Thyroid gland (tissue), 4 donors: Measurements from ENCODE around the gene IFT122. TPM values are rescaled to one million over a fixed set of nuclear protein-coding genes. Genes with fewer than 3 reads are reported as not detected.
A peak's percentile ranks its signal among the peaks of the same experiment; 100 is the strongest.

Experiments
- DNase-seq, 2 donors: peaks; one replicate each; pipeline ENCODE4 v3.0.0-alpha.2; 2019
- H3K27ac ChIP-seq, 3 donors: fragments of 200-600 bp; sonication (generic); 1 replicate in 2 of 3; 2 replicates in 1 of 3; pipeline ENCODE4 v1.5.1; 2016 to 2019; ENCODE audit warnings: mild to moderate bottlenecking in 1 of 3, moderate library complexity in 1 of 3
- H3K27me3 ChIP-seq: fragments of 200-600 bp; sonication (generic); one replicate; pipeline ENCODE4 v1.5.1; 2019
- H3K36me3 ChIP-seq, 2 donors: fragments of 200-600 bp; sonication (generic); one replicate each; pipeline ENCODE4 v1.5.1; 2016 to 2019
- H3K4me1 ChIP-seq, 2 donors: fragments of 200-600 bp; sonication (generic); one replicate each; pipeline ENCODE4 v1.5.1; 2017 to 2019
- H3K4me3 ChIP-seq, 3 donors: fragments of 200-600 bp; sonication (generic); replicated peaks in 1 of 3; 1 replicate in 2 of 3; 2 replicates in 1 of 3; pipeline ENCODE4 v1.5.1; 2016; ENCODE audit warnings: mild to moderate bottlenecking in 1 of 3
- H3K9me3 ChIP-seq: fragments of 200-600 bp; sonication (generic); one replicate; pipeline ENCODE4 v1.5.1; 2017
- CTCF ChIP-seq, 6 experiments: fragments of 200-600 bp in 3 of 6; fragments of 450-650 bp in 3 of 6; sonication (generic) in 3 of 6; IDR thresholded peaks; one replicate each; pipeline ENCODE4 v1.5.1; 2016 to 2019; ENCODE audit warnings: antibody characterized with exemption in 6 of 6, mild to moderate bottlenecking in 2 of 6, inconsistent platforms in 1 of 6, moderate library complexity in 1 of 6
- POLR2A ChIP-seq, 2 donors: fragments of 450-650 bp; IDR thresholded peaks; one replicate each; pipeline ENCODE4 v1.6.1; 2017; ENCODE audit warnings: antibody characterized with exemption in 2 of 2, mild to moderate bottlenecking in 2 of 2, moderate library complexity in 1 of 2
- WGBS, 2 donors: methylation state at CpG; one replicate each; pipeline ENCODE4 v1.1.5; 2017; 5-methylcytosine and 5-hydroxymethylcytosine counted together
- intact Hi-C: fragments of 100-400 bp; cut with DNase I; formaldehyde crosslinking; loops from one replicate; pipeline ENCODE4 v1.15.1; 2023
- total RNA-seq, 4 donors: library from RNA; depleted of rRNA; stranded (reverse); fragments of >200 nt; gene quantifications; one replicate each; pipeline ENCODE4 v1.2.3, GENCODE V29; 2016

Gene IFT122
- total RNA-seq, 4 donors from 2014 or later = 40.7 to 67.9 (median 46.7) TPM

GRCh38 chr3:129561619-129562248 lies 121.7 kb downstream of the IFT122 start:
- WGBS, 2 donors = 85 to 92% methylated on average over 14 to 15 of the region's 18 CpGs
- no peaks in the 10 kb centered on the region for H3K9me3 ChIP-seq
- H3K27me3 ChIP-seq = no peaks in the 10 kb centered on the region
- peaks cover 21 to 58% of the 10 kb centered on the region in 2 donors for H3K4me1 ChIP-seq
- H3K36me3 ChIP-seq = peaks cover 4 to 11% of the 10 kb centered on the region in 2 donors
- intact Hi-C loops = no loop called here
- no peak for DNase-seq
- H3K4me3 ChIP-seq = no peak overlapping the region
- H3K27ac ChIP-seq = peak overlapping the region; percentile 49 to 75 (median 74)
- no peak for TF ChIP-seq POLR2A (IDR thresholded peaks at IDR 0.05)
- no peak for TF ChIP-seq CTCF (IDR thresholded peaks at IDR 0.05)

- TF ChIP-seq CTCF (IDR thresholded peaks at IDR 0.05) (no peak), POLR2A (IDR thresholded peaks at IDR 0.05) (no peak)
- intact Hi-C loops = no loop called here
Measured at GRCh38 chr3:129562803-129563202, 122.8 kb downstream of the IFT122 start.

GRCh38 chr3:129563332-129563731 lies 123.3 kb downstream of the IFT122 start:
- H3K4me1 ChIP-seq = peaks cover 21 to 50% of the 10 kb centered on the region in 2 donors
- peak overlapping the region in 1 of 3 donors; percentile 63 for H3K27ac ChIP-seq
- H3K27me3 ChIP-seq = no peaks in the 10 kb centered on the region
- no peak for DNase-seq
- TF ChIP-seq POLR2A (IDR thresholded peaks at IDR 0.05) (no peak), CTCF (IDR thresholded peaks at IDR 0.05) (no peak)
- no peaks in the 10 kb centered on the region for H3K9me3 ChIP-seq
- H3K4me3 ChIP-seq = no peak overlapping the region
- intact Hi-C loops = no loop called here
- H3K36me3 ChIP-seq = peaks cover 4 to 11% of the 10 kb centered on the region in 2 donors
- 88 to 94% methylated on average over 7 to 12 of the region's 12 CpGs for WGBS, 2 donors

More at GRCh38 chr3:129562803-129563202, 122.8 kb downstream of the IFT122 start:
- DNase-seq = no peak
- WGBS, 2 donors = 76 to 88% methylated on average over 6 to 16 of the region's 19 CpGs
- H3K4me1 ChIP-seq = peaks cover 21 to 55% of the 10 kb centered on the region in 2 donors
- no peak overlapping the region for H3K27ac ChIP-seq
- H3K36me3 ChIP-seq = peaks cover 4 to 11% of the 10 kb centered on the region in 2 donors
- H3K9me3 ChIP-seq = no peaks in the 10 kb centered on the region
- H3K27me3 ChIP-seq = no peaks in the 10 kb centered on the region
- no peak overlapping the region for H3K4me3 ChIP-seq

GRCh38 chr3:129563850-129564535 lies 124.0 kb downstream of the IFT122 start:
- intact Hi-C loops = no loop called here
- TF ChIP-seq POLR2A (IDR thresholded peaks at IDR 0.05) = no peak
- TF ChIP-seq CTCF (IDR thresholded peaks at IDR 0.05) = no peak
- peaks cover 4 to 11% of the 10 kb centered on the region in 2 donors for H3K36me3 ChIP-seq
- peak overlapping the region in 2 of 3 donors; percentile 12 to 63 for H3K27ac ChIP-seq
- no peaks in the 10 kb centered on the region for H3K27me3 ChIP-seq
- DNase-seq = no peak
- no peak overlapping the region for H3K4me3 ChIP-seq
- peaks cover 17 to 43% of the 10 kb centered on the region in 2 donors for H3K4me1 ChIP-seq
- 77 to 79% methylated on average over 5 to 7 of the region's 8 CpGs for WGBS, 2 donors
- no peaks in the 10 kb centered on the region for H3K9me3 ChIP-seq
